HL-60 (cell line): ENCODE data around the gene ATP8B3.

ENCODE experiments used
- DNase-seq, 2 experiments: peaks; one replicate each; pipeline ENCODE4 v3.0.0-alpha.2; 2010 to 2020; ENCODE audit warnings: low read depth in 1 of 2, low spot score in 1 of 2
- H3K27ac ChIP-seq: fragments of 250-450 bp; sonication (Bioruptor Pico); replicated peaks from 2 replicates; pipeline ENCODE4 v1.5.1; 2020; ENCODE audit warnings: mild to moderate bottlenecking, moderate library complexity
- H3K27me3 ChIP-seq: fragments of 250-450 bp; sonication (Bioruptor Pico); 2 replicates; pipeline ENCODE4 v1.5.1; 2021; ENCODE audit warnings: mild to moderate bottlenecking, moderate library complexity; ENCODE audit not compliant: insufficient read depth, poor library complexity, severe bottlenecking
- H3K4me3 ChIP-seq: replicated peaks from 2 replicates; pipeline ENCODE4 v1.5.1; 2011; ENCODE audit warnings: mild to moderate bottlenecking, control low read depth, low read length; ENCODE audit not compliant: insufficient read depth
- GABPA ChIP-seq: IDR thresholded peaks from 2 replicates; pipeline ENCODE4 v1.6.1; 2012; ENCODE audit warnings: low read depth
- POLR2AphosphoS5 ChIP-seq: IDR thresholded peaks from 2 replicates; pipeline ENCODE4 v1.6.1; 2012; ENCODE audit warnings: low read depth
- SPI1 ChIP-seq: IDR thresholded peaks from 2 replicates; pipeline ENCODE4 v1.6.1; 2012; ENCODE audit warnings: low read depth, mild to moderate bottlenecking, borderline replicate concordance
- TF ChIP-seq, protein P1 (sequence below): IDR thresholded peaks from 2 replicates; pipeline ENCODE4 v1.6.1; 2012; ENCODE audit warnings: low read depth; ENCODE audit not compliant: insufficient replicate concordance
- TF ChIP-seq, protein P2 (sequence below): IDR thresholded peaks from one replicate; pipeline ENCODE4 v1.5.1; 2011; ENCODE audit warnings: low read length, control low read depth, inconsistent platforms; ENCODE audit not compliant: insufficient read depth

ATP8B3 gene

DNA sequence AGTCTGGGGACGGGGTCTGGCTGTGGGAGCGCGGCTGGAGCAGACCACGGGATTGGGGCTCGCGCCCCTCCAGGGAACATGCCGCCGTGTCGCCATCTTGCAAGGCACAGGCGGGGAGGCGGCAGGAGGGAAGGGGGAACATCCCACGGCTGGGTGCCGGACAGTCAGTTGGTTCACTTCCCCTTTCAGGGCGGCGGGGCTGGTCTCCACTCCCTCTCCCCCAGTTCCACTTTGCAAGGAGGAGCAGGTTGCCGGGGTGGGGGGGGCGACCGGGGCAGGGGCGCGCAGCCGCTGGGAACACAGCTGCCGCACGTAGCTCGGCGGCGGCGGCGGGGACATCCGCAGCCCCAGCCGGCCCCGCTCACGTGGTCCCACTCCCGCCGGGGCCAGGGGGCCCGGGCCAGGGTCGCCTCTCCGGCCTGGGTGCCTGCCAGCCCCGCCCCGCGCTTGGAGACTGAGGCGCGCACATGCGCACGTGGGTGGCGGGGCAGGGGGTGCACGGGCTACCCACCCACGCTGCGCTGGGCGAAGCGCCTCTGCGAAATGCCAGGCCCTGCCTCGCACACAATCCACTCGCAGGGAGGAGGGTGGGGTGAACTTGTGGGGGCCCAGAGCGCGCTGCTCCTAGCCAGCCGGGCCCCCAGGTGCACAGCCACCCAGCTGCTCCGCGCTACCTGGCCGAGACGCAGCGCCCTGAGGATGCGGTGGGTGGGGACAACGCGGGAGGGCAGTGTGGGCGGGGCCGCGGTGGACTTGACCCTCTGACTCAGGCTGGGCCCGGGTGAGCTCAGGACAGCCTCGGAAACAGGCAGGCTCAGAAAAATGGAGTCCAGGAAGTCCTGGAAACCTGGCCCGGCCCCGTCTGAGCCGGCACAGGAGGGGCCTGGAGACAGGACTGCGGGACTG, 44.9 kb upstream of the ATP8B3 start:
- peak overlapping the region; percentile 99 for H3K27ac ChIP-seq
- peak; percentile 90 to 98 for DNase-seq
- TF ChIP-seq POLR2AphosphoS5 (peak; percentile 90), SPI1 (peak; percentile 97), GABPA (0 out of 2 replicates have a peak, but pooled peaks have one; percentile 11)
- TF ChIP-seq, protein P1, sequence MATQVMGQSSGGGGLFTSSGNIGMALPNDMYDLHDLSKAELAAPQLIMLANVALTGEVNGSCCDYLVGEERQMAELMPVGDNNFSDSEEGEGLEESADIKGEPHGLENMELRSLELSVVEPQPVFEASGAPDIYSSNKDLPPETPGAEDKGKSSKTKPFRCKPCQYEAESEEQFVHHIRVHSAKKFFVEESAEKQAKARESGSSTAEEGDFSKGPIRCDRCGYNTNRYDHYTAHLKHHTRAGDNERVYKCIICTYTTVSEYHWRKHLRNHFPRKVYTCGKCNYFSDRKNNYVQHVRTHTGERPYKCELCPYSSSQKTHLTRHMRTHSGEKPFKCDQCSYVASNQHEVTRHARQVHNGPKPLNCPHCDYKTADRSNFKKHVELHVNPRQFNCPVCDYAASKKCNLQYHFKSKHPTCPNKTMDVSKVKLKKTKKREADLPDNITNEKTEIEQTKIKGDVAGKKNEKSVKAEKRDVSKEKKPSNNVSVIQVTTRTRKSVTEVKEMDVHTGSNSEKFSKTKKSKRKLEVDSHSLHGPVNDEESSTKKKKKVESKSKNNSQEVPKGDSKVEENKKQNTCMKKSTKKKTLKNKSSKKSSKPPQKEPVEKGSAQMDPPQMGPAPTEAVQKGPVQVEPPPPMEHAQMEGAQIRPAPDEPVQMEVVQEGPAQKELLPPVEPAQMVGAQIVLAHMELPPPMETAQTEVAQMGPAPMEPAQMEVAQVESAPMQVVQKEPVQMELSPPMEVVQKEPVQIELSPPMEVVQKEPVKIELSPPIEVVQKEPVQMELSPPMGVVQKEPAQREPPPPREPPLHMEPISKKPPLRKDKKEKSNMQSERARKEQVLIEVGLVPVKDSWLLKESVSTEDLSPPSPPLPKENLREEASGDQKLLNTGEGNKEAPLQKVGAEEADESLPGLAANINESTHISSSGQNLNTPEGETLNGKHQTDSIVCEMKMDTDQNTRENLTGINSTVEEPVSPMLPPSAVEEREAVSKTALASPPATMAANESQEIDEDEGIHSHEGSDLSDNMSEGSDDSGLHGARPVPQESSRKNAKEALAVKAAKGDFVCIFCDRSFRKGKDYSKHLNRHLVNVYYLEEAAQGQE, result no peak
- TF ChIP-seq, protein P2, sequence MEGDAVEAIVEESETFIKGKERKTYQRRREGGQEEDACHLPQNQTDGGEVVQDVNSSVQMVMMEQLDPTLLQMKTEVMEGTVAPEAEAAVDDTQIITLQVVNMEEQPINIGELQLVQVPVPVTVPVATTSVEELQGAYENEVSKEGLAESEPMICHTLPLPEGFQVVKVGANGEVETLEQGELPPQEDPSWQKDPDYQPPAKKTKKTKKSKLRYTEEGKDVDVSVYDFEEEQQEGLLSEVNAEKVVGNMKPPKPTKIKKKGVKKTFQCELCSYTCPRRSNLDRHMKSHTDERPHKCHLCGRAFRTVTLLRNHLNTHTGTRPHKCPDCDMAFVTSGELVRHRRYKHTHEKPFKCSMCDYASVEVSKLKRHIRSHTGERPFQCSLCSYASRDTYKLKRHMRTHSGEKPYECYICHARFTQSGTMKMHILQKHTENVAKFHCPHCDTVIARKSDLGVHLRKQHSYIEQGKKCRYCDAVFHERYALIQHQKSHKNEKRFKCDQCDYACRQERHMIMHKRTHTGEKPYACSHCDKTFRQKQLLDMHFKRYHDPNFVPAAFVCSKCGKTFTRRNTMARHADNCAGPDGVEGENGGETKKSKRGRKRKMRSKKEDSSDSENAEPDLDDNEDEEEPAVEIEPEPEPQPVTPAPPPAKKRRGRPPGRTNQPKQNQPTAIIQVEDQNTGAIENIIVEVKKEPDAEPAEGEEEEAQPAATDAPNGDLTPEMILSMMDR, result no peak
- H3K27me3 ChIP-seq, result no peaks in the 10 kb centered on the region
- H3K4me3 ChIP-seq, result peak overlapping the region; percentile 41

DNA sequence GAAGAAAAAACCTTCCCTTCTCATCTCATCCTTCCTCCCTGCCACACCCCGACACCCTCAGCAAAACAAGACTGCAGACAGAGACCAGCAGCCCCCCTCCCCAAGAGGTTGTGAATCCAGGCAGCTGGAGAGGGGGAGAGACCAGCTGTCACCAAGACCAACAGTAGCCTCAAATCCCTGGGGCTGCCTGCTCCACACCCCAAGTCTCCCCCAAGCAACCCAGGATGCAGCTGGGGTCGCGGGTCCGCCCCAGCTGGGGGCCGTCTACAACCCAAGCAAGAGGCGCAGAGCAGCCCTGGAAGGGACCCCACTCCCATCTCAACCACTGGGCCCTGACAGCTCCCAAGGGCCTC, 44.2 kb upstream of the ATP8B3 start:
- no peaks in the 10 kb centered on the region for H3K27me3 ChIP-seq
- peak overlapping the region; percentile 41 for H3K4me3 ChIP-seq
- DNase-seq, result peak in 1 of 2 experiments; percentile 47
- TF ChIP-seq, protein P1, result no peak
- TF ChIP-seq POLR2AphosphoS5 (no peak), GABPA (no peak), SPI1 (no peak)
- TF ChIP-seq, protein P2, result no peak
- H3K27ac ChIP-seq, result peak overlapping the region; percentile 99

DNA sequence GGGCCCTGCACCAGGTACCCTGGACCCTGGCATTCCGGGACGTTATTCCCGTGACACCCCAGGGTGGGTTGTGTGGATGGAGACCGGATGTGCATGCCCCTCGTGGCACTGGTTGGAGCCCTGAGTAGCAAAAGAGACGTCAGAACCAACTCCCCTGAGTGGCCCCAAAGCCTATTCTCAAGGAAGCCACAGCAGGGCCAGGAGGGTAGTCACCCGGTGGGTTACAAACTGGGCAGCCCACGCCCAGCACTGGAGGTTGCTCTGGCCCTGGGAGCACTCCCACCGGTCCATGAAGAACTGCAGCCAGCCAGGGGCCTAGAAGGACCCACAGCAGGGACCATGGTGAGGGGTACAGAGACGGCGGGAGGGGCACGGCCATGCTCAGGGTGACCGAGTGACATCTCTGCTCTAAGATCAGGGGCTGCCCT, 43.8 kb upstream of the ATP8B3 start:
- TF ChIP-seq, protein P2, result no peak
- TF ChIP-seq SPI1 (no peak), GABPA (no peak), POLR2AphosphoS5 (no peak)
- H3K27ac ChIP-seq, result peak overlapping the region; percentile 99

More for the DNA sequence above, 43.8 kb upstream of the ATP8B3 start:
- no peaks in the 10 kb centered on the region for H3K27me3 ChIP-seq
- H3K4me3 ChIP-seq, result peak overlapping the region; percentile 41
- DNase-seq, result peak in 1 of 2 experiments; percentile 64
